ENCODE data around the gene QRICH2. TPM values are rescaled to one million over a fixed set of nuclear protein-coding genes. Genes with fewer than 3 reads are reported as not detected.

The QRICH2 gene
- total and polyA plus RNA-seq, 9 of the 15 experiments (the other 6 are each of a cell fraction or from before 2014, with no cell fraction given): 0.03 to 1.6 (median 0.81) TPM

- TF ChIP-seq, protein P1, sequence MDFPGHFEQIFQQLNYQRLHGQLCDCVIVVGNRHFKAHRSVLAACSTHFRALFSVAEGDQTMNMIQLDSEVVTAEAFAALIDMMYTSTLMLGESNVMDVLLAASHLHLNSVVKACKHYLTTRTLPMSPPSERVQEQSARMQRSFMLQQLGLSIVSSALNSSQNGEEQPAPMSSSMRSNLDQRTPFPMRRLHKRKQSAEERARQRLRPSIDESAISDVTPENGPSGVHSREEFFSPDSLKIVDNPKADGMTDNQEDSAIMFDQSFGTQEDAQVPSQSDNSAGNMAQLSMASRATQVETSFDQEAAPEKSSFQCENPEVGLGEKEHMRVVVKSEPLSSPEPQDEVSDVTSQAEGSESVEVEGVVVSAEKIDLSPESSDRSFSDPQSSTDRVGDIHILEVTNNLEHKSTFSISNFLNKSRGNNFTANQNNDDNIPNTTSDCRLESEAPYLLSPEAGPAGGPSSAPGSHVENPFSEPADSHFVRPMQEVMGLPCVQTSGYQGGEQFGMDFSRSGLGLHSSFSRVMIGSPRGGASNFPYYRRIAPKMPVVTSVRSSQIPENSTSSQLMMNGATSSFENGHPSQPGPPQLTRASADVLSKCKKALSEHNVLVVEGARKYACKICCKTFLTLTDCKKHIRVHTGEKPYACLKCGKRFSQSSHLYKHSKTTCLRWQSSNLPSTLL (IDR thresholded peaks at IDR 0.05): no peak
- TF ChIP-seq PRPF4 (IDR thresholded peaks at IDR 0.05; ENCODE audit: insufficient read depth, low read depth, low read length, poor library complexity, severe bottlenecking) (no peak), TAF9B (IDR thresholded peaks at IDR 0.05; ENCODE audit: partially characterized antibody) (no peak), ZNF75A (CRISPR knock-in tag; IDR thresholded peaks at IDR 0.05) (no peak), ZNF175 (CRISPR knock-in tag; IDR thresholded peaks at IDR 0.05; ENCODE audit: low read depth) (0 out of 2 replicates have a peak, but pooled peaks have one; percentile 42), SNAPC5 (CRISPR knock-in tag; IDR thresholded peaks at IDR 0.05) (no peak), ZNF444 (CRISPR knock-in tag; IDR thresholded peaks at IDR 0.05) (no peak), CEBPG (CRISPR knock-in tag; IDR thresholded peaks at IDR 0.05) (peak; percentile 96), CEBPG (tag; conservative IDR thresholded peaks at IDR 0.05 in 1 of 2, IDR thresholded peaks at IDR 0.05 in 1 of 2) (peak; percentile 90 to 97), ZNF311 (CRISPR knock-in tag; IDR thresholded peaks at IDR 0.05) (no peak), BACH1 (tag; IDR thresholded peaks at IDR 0.05) (no peak), ASH1L (IDR thresholded peaks at IDR 0.05; ENCODE audit: borderline replicate concordance, low read depth, partially characterized antibody) (no peak), ZNF512 (tag; IDR thresholded peaks at IDR 0.05) (no peak), SPI1 (IDR thresholded peaks at IDR 0.05; ENCODE audit: borderline replicate concordance, low read depth, low read length) (no peak), GATAD2A (IDR thresholded peaks at IDR 0.05) (no peak)
- TF ChIP-seq, protein P2, sequence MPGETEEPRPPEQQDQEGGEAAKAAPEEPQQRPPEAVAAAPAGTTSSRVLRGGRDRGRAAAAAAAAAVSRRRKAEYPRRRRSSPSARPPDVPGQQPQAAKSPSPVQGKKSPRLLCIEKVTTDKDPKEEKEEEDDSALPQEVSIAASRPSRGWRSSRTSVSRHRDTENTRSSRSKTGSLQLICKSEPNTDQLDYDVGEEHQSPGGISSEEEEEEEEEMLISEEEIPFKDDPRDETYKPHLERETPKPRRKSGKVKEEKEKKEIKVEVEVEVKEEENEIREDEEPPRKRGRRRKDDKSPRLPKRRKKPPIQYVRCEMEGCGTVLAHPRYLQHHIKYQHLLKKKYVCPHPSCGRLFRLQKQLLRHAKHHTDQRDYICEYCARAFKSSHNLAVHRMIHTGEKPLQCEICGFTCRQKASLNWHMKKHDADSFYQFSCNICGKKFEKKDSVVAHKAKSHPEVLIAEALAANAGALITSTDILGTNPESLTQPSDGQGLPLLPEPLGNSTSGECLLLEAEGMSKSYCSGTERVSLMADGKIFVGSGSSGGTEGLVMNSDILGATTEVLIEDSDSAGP (CRISPR knock-in tag; IDR thresholded peaks at IDR 0.05): no peak
- TF ChIP-seq, protein P3, sequence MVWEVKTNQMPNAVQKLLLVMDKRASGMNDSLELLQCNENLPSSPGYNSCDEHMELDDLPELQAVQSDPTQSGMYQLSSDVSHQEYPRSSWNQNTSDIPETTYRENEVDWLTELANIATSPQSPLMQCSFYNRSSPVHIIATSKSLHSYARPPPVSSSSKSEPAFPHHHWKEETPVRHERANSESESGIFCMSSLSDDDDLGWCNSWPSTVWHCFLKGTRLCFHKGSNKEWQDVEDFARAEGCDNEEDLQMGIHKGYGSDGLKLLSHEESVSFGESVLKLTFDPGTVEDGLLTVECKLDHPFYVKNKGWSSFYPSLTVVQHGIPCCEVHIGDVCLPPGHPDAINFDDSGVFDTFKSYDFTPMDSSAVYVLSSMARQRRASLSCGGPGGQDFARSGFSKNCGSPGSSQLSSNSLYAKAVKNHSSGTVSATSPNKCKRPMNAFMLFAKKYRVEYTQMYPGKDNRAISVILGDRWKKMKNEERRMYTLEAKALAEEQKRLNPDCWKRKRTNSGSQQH (CRISPR knock-in tag; IDR thresholded peaks at IDR 0.05): no peak
- TF ChIP-seq, protein P4, sequence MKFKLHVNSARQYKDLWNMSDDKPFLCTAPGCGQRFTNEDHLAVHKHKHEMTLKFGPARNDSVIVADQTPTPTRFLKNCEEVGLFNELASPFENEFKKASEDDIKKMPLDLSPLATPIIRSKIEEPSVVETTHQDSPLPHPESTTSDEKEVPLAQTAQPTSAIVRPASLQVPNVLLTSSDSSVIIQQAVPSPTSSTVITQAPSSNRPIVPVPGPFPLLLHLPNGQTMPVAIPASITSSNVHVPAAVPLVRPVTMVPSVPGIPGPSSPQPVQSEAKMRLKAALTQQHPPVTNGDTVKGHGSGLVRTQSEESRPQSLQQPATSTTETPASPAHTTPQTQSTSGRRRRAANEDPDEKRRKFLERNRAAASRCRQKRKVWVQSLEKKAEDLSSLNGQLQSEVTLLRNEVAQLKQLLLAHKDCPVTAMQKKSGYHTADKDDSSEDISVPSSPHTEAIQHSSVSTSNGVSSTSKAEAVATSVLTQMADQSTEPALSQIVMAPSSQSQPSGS (CRISPR knock-in tag; IDR thresholded peaks at IDR 0.05): no peak
These were observed 37.4 kb upstream of the QRICH2 start (continued) for GRCh38 chr17:76345377-76345974.

Data from K562 (cell line).